ENCODE data around the gene INSYN1. TPM values are rescaled to one million over a fixed set of nuclear protein-coding genes. Genes with fewer than 3 reads are reported as not detected.
"Not testable (repeated sequence)": the region's sequence is repeated elsewhere in the genome, so short reads cannot be mapped to it uniquely, and the experiment has no call there.

The INSYN1 gene
- total RNA-seq (2014; rRNA removed; shearing (Covaris generic)): 0.05 TPM in 1 of 2 replicates, not detected in the other

GRCh38 chr15:73753250-73754130, at the start of gene INSYN1:
Gene INSYN1, minus strand, starts transcription at chr15:73753351. Its CDS starts 2,221 bp downstream, at chr15:73751130.
- no peak for DNase-seq
- no peaks in the 10 kb centered on the region for H3K9me3 ChIP-seq (replicated peaks)
- no peaks in the 10 kb centered on the region for H3K36me3 ChIP-seq
- H3K4me3 ChIP-seq: peak within 1 kb of the TSS; percentile 19
- peaks cover 25% of the 10 kb centered on the region for H3K27me3 ChIP-seq
- H3K4me1 ChIP-seq: no peaks in the 10 kb centered on the region
- no peak within 1 kb of the TSS for H3K27ac ChIP-seq

- Histone ChIP-seq H3K27ac (no peak overlapping the region), H3K9me3 (replicated peaks) (no peaks in the 10 kb centered on the region), H3K4me1 (no peaks in the 10 kb centered on the region; the same call in 1 of the 2 replicates), H3K36me3 (no peaks in the 10 kb centered on the region), H3K27me3 (peaks cover 23% of the 10 kb centered on the region), H3K4me3 (no peak overlapping the region)
- no peak for DNase-seq
Observed at GRCh38 chr15:73802431-73803041, 49.4 kb upstream of the INSYN1 start.

GRCh38 chr15:73800662-73801345, 47.7 kb upstream of the INSYN1 start:
- DNase-seq: no peak
- Histone ChIP-seq H3K36me3 (no peaks in the 10 kb centered on the region), H3K27me3 (peaks cover 15% of the 10 kb centered on the region), H3K27ac (no peak overlapping the region), H3K4me3 (no peak overlapping the region), H3K4me1 (no peaks in the 10 kb centered on the region; the same call in 1 of the 2 replicates), H3K9me3 (replicated peaks) (no peaks in the 10 kb centered on the region)

GRCh38 chr15:73799466-73799865, 46.3 kb upstream of the INSYN1 start:
- H3K4me1 ChIP-seq: no peaks in the 10 kb centered on the region; the same call in 1 of the 2 replicates

GRCh38 chr15:73797366-73798158, 44.4 kb upstream of the INSYN1 start:
- Histone ChIP-seq H3K36me3 (no peaks in the 10 kb centered on the region), H3K27me3 (peaks cover 15% of the 10 kb centered on the region), H3K9me3 (replicated peaks) (no peaks in the 10 kb centered on the region), H3K4me1 (no peaks in the 10 kb centered on the region; the same call in 1 of the 2 replicates), H3K27ac (no peak overlapping the region), H3K4me3 (no peak overlapping the region)
- peak in 1 of 2 experiments; percentile 17 for DNase-seq

More at GRCh38 chr15:73799466-73799865, 46.3 kb upstream of the INSYN1 start:
- no peaks in the 10 kb centered on the region for H3K36me3 ChIP-seq
- H3K27ac ChIP-seq: no peak overlapping the region
- no peak for DNase-seq
- peaks cover 19% of the 10 kb centered on the region for H3K27me3 ChIP-seq
- H3K4me3 ChIP-seq: no peak overlapping the region
- no peaks in the 10 kb centered on the region for H3K9me3 ChIP-seq (replicated peaks)

- H3K4me1 ChIP-seq: no peaks in the 10 kb centered on the region; the same call in 1 of the 2 replicates
- no peaks in the 10 kb centered on the region for H3K36me3 ChIP-seq
- no peak overlapping the region for H3K4me3 ChIP-seq
- no peak for DNase-seq
- H3K27ac ChIP-seq: no peak overlapping the region
- peaks cover 9% of the 10 kb centered on the region for H3K27me3 ChIP-seq
- H3K9me3 ChIP-seq (replicated peaks): no peaks in the 10 kb centered on the region
Observed at GRCh38 chr15:73796331-73796831, 43.2 kb upstream of the INSYN1 start.

GRCh38 chr15:73794443-73795133, 41.4 kb upstream of the INSYN1 start:
- no peaks in the 10 kb centered on the region for H3K36me3 ChIP-seq
- no peaks in the 10 kb centered on the region for H3K4me1 ChIP-seq
- no peaks in the 10 kb centered on the region for H3K9me3 ChIP-seq (replicated peaks)
- no peak overlapping the region for H3K27ac ChIP-seq
- peaks cover 7% of the 10 kb centered on the region for H3K27me3 ChIP-seq
- no peak for DNase-seq
- no peak overlapping the region for H3K4me3 ChIP-seq

GRCh38 chr15:73792899-73793541, 39.9 kb upstream of the INSYN1 start:
- H3K9me3 ChIP-seq (replicated peaks); DNase-seq; H3K4me3 ChIP-seq; H3K27ac ChIP-seq; H3K27me3 ChIP-seq; H3K36me3 ChIP-seq; H3K4me1 ChIP-seq: not testable (repeated sequence)

GRCh38 chr15:73792415-73792814, 39.3 kb upstream of the INSYN1 start:
- no peak for DNase-seq
- H3K9me3 ChIP-seq (replicated peaks): no peaks in the 10 kb centered on the region
- no peaks in the 10 kb centered on the region for H3K4me1 ChIP-seq
- no peaks in the 10 kb centered on the region for H3K36me3 ChIP-seq
- no peak overlapping the region for H3K4me3 ChIP-seq
- H3K27me3 ChIP-seq: peaks cover 7% of the 10 kb centered on the region
- no peak overlapping the region for H3K27ac ChIP-seq

GRCh38 chr15:73789521-73790240, 36.5 kb upstream of the INSYN1 start:
- Histone ChIP-seq H3K27ac (no peak overlapping the region), H3K4me3 (no peak overlapping the region), H3K4me1 (no peaks in the 10 kb centered on the region), H3K27me3 (peaks cover 2% of the 10 kb centered on the region; the same call in 1 of the 2 replicates), H3K36me3 (no peaks in the 10 kb centered on the region), H3K9me3 (replicated peaks) (no peaks in the 10 kb centered on the region)
- DNase-seq: no peak

- Histone ChIP-seq H3K36me3 (no peaks in the 10 kb centered on the region), H3K27me3 (no peaks in the 10 kb centered on the region), H3K9me3 (replicated peaks) (no peaks in the 10 kb centered on the region), H3K4me1 (no peaks in the 10 kb centered on the region), H3K27ac (no peak overlapping the region), H3K4me3 (no peak overlapping the region)
- DNase-seq: no peak
Observed at GRCh38 chr15:73787621-73788020, 34.5 kb upstream of the INSYN1 start.

- DNase-seq: no peak
- H3K4me3 ChIP-seq: no peak overlapping the region
- no peaks in the 10 kb centered on the region for H3K4me1 ChIP-seq
- no peaks in the 10 kb centered on the region for H3K36me3 ChIP-seq
- no peaks in the 10 kb centered on the region for H3K27me3 ChIP-seq
- no peak overlapping the region for H3K27ac ChIP-seq
- no peaks in the 10 kb centered on the region for H3K9me3 ChIP-seq (replicated peaks)
Observed at GRCh38 chr15:73786538-73786937, 33.4 kb upstream of the INSYN1 start.
